SK-N-SH (cell line): ENCODE data around the gene ARHGAP15.

ENCODE experiments used
- CHD2 ChIP-seq: fragments of 150-350 bp; IDR thresholded peaks from 2 replicates; pipeline ENCODE4 v1.6.1; 2018; ENCODE audit warnings: low read length; ENCODE audit not compliant: partially characterized antibody
- EP300 ChIP-seq, 2 experiments: IDR thresholded peaks; 2 replicates each; pipeline versions ENCODE4 v1.4.0 to v1.6.1; 2012; ENCODE audit warnings: borderline replicate concordance in 1 of 2, low read depth in 1 of 2, low read length in 1 of 2
- FOSL2 ChIP-seq: IDR thresholded peaks from 2 replicates; pipeline ENCODE4 v1.4.0; 2012; ENCODE audit warnings: low read depth, mild to moderate bottlenecking, moderate library complexity, borderline replicate concordance
- FOXJ3 ChIP-seq: sonication (generic); formaldehyde crosslinking; IDR thresholded peaks from 2 replicates; pipeline ENCODE4 v1.5.1; 2020; ENCODE audit warnings: mild to moderate bottlenecking, missing genetic modification reagents
- FOXM1 ChIP-seq: IDR thresholded peaks from 2 replicates; pipeline ENCODE4 v1.4.0; 2012; ENCODE audit warnings: low read depth, mild to moderate bottlenecking
- GABPA ChIP-seq: IDR thresholded peaks from 2 replicates; pipeline ENCODE4 v1.4.0; 2012; ENCODE audit warnings: low read depth, mild to moderate bottlenecking
- POLR2AphosphoS5 ChIP-seq: IDR thresholded peaks from 2 replicates; pipeline ENCODE4 v1.6.1; 2012; ENCODE audit warnings: low read depth, low read length
- RAD21 ChIP-seq: IDR thresholded peaks from 2 replicates; pipeline ENCODE4 v1.6.1; 2012; ENCODE audit warnings: mild to moderate bottlenecking, low read length
- RCOR1 ChIP-seq: fragments of 150-350 bp; IDR thresholded peaks from 2 replicates; pipeline ENCODE4 v1.6.1; 2017; ENCODE audit warnings: antibody characterized with exemption, low read length
- SIN3A ChIP-seq: IDR thresholded peaks from 2 replicates; pipeline ENCODE4 v1.6.1; 2012; ENCODE audit warnings: low read depth, mild to moderate bottlenecking, low read length, moderate library complexity, borderline replicate concordance
- TEAD4 ChIP-seq: IDR thresholded peaks from 2 replicates; pipeline ENCODE4 v1.4.0; 2012; ENCODE audit warnings: mild to moderate bottlenecking, borderline replicate concordance; ENCODE audit not compliant: insufficient read depth
- YY1 ChIP-seq: IDR thresholded peaks from 2 replicates; pipeline ENCODE4 v1.4.0; 2012; ENCODE audit warnings: low read depth, mild to moderate bottlenecking
- TF ChIP-seq, protein P1 (sequence below): fragments of 200-600 bp; sonication (generic); IDR thresholded peaks from 2 replicates; pipeline ENCODE4 v1.6.1; 2017; ENCODE audit warnings: antibody characterized with exemption, mild to moderate bottlenecking, moderate library complexity
- TF ChIP-seq, protein P2 (sequence below): fragments of 150-350 bp; IDR thresholded peaks from 2 replicates; pipeline ENCODE4 v1.6.1; 2017; ENCODE audit warnings: antibody characterized with exemption, low read length, low read depth, borderline replicate concordance

DNA sequence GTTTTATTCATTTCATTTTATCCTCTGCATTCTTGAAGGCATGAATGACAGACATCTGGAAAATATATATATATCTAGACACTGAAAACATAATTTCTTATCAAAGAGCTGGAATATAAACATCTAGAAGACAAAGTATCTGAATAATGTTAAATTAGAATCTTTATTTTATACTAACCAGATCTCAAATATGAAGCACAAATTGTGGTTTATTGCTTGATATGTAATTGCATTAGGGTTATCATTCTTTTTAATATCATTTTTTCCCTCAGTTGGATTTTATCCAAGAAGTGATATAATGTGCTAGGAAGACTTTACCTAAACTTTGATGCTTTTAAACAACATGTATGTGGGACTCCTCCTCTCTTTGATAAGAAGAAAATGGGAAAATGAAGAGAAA lies 331.2 kb downstream of the ARHGAP15 start:
- TF ChIP-seq TEAD4 (no peak), RAD21 (no peak), FOXJ3 (CRISPR knock-in tag) (no peak), POLR2AphosphoS5 (no peak), FOSL2 (no peak), SIN3A (no peak), RCOR1 (no peak), FOXM1 (no peak), GABPA (no peak), YY1 (no peak), CHD2 (no peak), EP300 (IDR thresholded peaks at IDR 0.05; ENCODE audit: borderline replicate concordance in 1 of 2, low read depth in 1 of 2, low read length in 1 of 2) (no peak)
- TF ChIP-seq, protein P1, sequence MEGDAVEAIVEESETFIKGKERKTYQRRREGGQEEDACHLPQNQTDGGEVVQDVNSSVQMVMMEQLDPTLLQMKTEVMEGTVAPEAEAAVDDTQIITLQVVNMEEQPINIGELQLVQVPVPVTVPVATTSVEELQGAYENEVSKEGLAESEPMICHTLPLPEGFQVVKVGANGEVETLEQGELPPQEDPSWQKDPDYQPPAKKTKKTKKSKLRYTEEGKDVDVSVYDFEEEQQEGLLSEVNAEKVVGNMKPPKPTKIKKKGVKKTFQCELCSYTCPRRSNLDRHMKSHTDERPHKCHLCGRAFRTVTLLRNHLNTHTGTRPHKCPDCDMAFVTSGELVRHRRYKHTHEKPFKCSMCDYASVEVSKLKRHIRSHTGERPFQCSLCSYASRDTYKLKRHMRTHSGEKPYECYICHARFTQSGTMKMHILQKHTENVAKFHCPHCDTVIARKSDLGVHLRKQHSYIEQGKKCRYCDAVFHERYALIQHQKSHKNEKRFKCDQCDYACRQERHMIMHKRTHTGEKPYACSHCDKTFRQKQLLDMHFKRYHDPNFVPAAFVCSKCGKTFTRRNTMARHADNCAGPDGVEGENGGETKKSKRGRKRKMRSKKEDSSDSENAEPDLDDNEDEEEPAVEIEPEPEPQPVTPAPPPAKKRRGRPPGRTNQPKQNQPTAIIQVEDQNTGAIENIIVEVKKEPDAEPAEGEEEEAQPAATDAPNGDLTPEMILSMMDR: no peak
- TF ChIP-seq, protein P2, sequence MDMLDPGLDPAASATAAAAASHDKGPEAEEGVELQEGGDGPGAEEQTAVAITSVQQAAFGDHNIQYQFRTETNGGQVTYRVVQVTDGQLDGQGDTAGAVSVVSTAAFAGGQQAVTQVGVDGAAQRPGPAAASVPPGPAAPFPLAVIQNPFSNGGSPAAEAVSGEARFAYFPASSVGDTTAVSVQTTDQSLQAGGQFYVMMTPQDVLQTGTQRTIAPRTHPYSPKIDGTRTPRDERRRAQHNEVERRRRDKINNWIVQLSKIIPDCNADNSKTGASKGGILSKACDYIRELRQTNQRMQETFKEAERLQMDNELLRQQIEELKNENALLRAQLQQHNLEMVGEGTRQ: no peak
